Activated naive CD8-positive, alpha-beta T cell (primary cell): Measurements from ENCODE around the gene CD96.
A peak's percentile ranks its signal among the peaks of the same experiment; 100 is the strongest.
"Not testable (repeated sequence)": the region's sequence is repeated elsewhere in the genome, so short reads cannot be mapped to it uniquely, and the experiment has no call there.

Experiments
- H3K27ac Mint-ChIP-seq: one replicate; pipeline ENCODE4 v1.8.0; 2021; ENCODE audit warnings: mixed read lengths
- H3K27me3 Mint-ChIP-seq: one replicate; pipeline ENCODE4 v1.8.0; 2021; ENCODE audit warnings: mixed read lengths
- H3K36me3 Mint-ChIP-seq: one replicate; pipeline ENCODE4 v1.8.0; 2021; ENCODE audit warnings: mixed read lengths
- H3K4me1 Mint-ChIP-seq: one replicate; pipeline ENCODE4 v1.8.0; 2021; ENCODE audit warnings: low read depth, mixed read lengths
- H3K4me3 Mint-ChIP-seq: one replicate; pipeline ENCODE4 v1.8.0; 2021; ENCODE audit warnings: mild to moderate bottlenecking, mixed read lengths
- H3K9me3 Mint-ChIP-seq: one replicate; pipeline ENCODE4 v1.8.0; 2021; ENCODE audit warnings: low read depth, mixed read lengths

The CD96 gene

DNA sequence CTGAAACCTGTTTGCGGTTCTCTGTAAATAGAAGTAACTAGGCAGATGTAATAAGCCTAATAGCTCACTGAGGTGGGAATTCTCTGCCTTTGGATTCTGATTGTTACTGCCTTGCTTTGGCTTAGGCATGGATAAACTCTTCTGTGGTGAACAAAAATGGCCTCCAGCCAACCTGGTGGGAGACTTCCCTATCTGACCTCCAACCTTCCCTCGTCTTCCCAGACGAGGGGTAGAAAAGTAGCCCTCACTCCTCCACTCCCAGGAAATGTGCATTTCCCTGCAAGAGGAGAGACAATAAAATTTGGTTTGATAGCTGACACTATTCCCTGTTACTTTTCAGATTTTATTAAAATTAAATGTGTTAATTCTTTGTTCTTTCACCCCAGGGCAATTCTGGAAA is 606 bp upstream of the CD96 start:
- Mint-ChIP-seq H3K27ac (peak overlapping the region; percentile 100), H3K27me3 (no peaks in the 10 kb centered on the region), H3K9me3 (peaks cover 4% of the 10 kb centered on the region), H3K4me1 (peaks cover 91% of the 10 kb centered on the region), H3K36me3 (peaks cover 16% of the 10 kb centered on the region), H3K4me3 (no peak overlapping the region)

DNA sequence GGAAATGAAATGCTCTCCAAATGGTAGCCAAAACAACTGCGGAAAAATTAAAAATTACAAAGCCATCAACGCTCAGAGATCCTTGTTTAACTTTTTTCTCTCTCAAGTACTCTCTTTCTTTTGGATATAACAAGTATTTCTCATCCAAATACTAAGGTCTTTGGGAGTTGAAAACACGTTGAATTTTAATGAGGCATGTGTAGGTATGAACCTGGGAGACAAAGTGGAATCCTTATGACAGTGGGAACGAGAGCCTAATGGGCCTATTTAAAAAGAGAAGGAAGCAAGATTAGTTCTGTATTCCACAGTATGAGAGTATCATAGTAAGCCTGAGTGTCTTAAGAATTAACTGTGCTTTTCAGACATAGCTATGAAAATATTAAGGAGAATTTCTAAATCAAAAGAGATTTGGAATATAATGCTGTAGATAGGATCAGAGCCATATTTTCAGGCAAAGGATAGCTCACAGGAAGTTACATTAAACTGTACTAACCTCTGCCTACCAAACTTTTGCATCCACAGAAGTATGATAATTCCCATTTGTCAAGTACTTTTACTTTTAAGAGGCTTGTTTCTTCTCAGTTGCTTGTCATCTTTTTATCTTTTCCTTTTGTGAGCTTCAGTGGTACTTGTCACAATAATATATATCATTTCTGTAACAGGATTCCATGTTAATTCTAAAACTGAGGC is 759 bp downstream of the CD96 start:
- Mint-ChIP-seq H3K27me3 (no peaks in the 10 kb centered on the region), H3K4me3 (no peak overlapping the region), H3K4me1 (peaks cover 91% of the 10 kb centered on the region), H3K36me3 (peaks cover 16% of the 10 kb centered on the region), H3K9me3 (peaks cover 4% of the 10 kb centered on the region), H3K27ac (peak overlapping the region; percentile 100)

DNA sequence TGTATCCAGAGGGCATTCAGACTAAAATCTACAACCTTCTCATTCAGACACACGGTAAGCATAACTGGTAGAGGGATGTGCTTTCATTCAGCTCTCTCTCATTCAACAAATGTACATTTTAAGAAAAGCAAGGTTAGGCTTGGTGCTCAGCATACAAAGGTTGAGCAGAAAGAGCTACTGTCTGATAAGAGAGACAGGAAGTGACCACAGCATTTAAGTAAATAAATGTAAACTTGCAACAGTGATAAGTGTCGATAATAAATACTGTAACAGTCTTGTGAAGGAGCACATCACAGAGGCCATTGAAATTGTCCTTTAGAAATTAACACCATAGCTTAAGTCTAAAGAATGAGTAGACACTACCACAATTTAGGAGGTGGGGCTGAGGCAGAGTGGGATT is 3.4 kb downstream of the CD96 start:
- H3K27ac Mint-ChIP-seq, result no peak overlapping the region
- no peak overlapping the region for H3K4me3 Mint-ChIP-seq

DNA sequence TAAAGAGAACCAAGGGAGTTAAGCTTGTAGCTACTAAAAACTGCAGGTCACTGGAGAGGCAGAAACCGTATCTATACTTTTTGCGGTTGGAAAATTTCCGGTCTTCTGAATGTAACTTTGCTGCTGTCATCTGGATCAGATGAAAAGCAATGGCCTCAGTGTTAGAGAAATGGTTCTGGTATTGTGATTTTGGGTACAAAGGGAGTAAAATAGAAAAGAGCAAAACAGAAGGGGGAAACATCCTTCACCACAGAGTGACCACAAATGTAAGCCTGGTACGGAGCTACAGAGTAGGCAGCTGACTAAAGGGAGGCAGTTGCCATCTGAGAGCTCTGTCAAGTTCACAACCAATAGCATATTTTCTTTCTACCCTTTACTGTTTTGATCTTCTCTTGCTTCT is 5.6 kb downstream of the CD96 start:
- Mint-ChIP-seq H3K27ac (no peak overlapping the region), H3K9me3 (no peaks in the 10 kb centered on the region), H3K27me3 (no peaks in the 10 kb centered on the region), H3K36me3 (peaks cover 14% of the 10 kb centered on the region), H3K4me3 (no peak overlapping the region), H3K4me1 (peaks cover 46% of the 10 kb centered on the region)

More for the DNA sequence above, 3.4 kb downstream of the CD96 start:
- Mint-ChIP-seq H3K36me3 (peaks cover 14% of the 10 kb centered on the region), H3K9me3 (no peaks in the 10 kb centered on the region), H3K4me1 (peaks cover 69% of the 10 kb centered on the region), H3K27me3 (no peaks in the 10 kb centered on the region)

DNA sequence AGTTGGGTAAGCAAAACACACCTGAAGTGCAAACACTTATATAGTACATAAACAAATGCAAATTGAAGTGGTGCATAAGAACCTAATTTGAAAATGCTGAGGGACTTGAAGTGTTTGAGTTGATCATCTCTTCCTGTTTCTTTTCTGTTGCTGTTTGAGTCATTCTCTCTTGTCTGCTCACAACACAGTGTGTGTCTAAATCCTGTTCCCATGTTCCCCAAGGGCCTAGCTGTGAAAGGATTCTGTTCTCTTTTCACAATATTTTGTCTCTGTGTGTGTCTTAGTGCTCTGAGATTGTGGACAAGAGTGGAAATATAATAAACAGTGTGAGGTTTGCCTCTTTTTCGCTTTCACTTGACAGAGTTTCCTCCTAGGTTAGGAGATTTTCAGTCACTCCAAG is 6.1 kb downstream of the CD96 start:
- H3K4me3 Mint-ChIP-seq, result no peak overlapping the region
- H3K36me3 Mint-ChIP-seq, result peaks cover 14% of the 10 kb centered on the region
- no peaks in the 10 kb centered on the region for H3K9me3 Mint-ChIP-seq
- no peaks in the 10 kb centered on the region for H3K27me3 Mint-ChIP-seq
- peaks cover 43% of the 10 kb centered on the region for H3K4me1 Mint-ChIP-seq
- no peak overlapping the region for H3K27ac Mint-ChIP-seq

DNA sequence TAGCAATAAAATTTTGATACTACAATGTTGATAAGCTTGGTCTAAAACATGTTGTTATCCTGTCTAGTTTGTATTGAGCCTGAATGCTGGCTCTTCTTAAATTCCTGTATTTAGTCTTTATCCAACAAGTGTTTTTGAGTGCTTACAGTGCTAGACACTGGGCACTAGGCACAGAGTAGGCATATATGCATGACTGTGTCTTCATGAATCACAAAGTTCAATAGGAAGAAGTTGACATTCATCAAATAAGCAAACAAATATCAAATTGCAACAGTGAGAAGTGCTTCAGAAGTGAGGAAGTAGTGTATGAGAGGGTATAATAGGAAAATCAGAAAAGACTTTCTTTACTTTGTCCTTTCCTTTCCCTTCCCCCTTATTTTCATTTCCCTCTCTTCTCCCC is 6.8 kb downstream of the CD96 start:
- Mint-ChIP-seq H3K9me3 (no peaks in the 10 kb centered on the region), H3K36me3 (peaks cover 14% of the 10 kb centered on the region), H3K4me1 (peaks cover 44% of the 10 kb centered on the region), H3K4me3 (no peak overlapping the region), H3K27ac (no peak overlapping the region), H3K27me3 (no peaks in the 10 kb centered on the region)

DNA sequence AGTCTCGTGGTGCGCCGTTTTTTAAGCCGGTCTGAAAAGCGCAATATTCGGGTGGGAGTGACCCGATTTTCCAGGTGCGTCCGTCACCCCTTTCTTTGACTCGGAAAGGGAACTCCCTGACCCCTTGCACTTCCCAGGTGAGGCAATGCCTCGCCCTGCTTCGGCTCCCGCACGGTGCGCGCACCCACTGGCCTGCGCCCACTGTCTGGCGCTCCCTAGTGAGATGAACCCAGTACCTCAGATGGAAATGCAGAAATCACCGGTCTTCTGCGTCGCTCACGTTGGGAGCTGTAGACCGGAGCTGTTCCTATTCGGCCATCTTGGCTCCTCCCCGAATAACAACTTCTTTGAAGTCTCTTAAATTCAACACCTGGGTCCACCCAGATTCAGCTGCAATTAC is 19.9 kb downstream of the CD96 start:
- not testable (repeated sequence) for H3K9me3 Mint-ChIP-seq, H3K36me3 Mint-ChIP-seq, H3K4me3 Mint-ChIP-seq, H3K27me3 Mint-ChIP-seq
- peaks cover 46% of the 10 kb centered on the region for H3K4me1 Mint-ChIP-seq
- peak overlapping the region; percentile 34 for H3K27ac Mint-ChIP-seq

DNA sequence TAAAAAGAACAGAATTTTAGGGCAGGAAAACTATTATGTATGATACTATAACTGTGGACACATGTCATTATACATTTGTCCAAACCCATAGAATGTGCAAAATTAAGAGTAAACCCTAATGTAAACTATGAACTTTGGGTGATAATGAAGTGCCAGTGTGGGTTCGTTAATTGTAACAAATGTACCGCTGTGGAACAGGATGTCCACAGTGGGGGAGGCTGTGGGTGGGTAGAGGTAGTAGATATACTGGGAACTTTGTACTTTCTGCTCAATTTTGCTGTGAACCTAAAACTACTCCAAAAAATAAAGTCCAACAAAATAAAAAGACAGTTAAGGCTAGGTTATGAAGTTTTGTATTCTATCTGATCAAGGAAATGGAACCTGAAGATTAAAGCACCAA is 24.8 kb downstream of the CD96 start:
- H3K4me1 Mint-ChIP-seq, result peaks cover 82% of the 10 kb centered on the region
- peak overlapping the region; percentile 73 for H3K27ac Mint-ChIP-seq
- H3K36me3 Mint-ChIP-seq, result peaks cover 9% of the 10 kb centered on the region
- H3K4me3 Mint-ChIP-seq, result no peak overlapping the region
- no peaks in the 10 kb centered on the region for H3K9me3 Mint-ChIP-seq
- no peaks in the 10 kb centered on the region for H3K27me3 Mint-ChIP-seq

DNA sequence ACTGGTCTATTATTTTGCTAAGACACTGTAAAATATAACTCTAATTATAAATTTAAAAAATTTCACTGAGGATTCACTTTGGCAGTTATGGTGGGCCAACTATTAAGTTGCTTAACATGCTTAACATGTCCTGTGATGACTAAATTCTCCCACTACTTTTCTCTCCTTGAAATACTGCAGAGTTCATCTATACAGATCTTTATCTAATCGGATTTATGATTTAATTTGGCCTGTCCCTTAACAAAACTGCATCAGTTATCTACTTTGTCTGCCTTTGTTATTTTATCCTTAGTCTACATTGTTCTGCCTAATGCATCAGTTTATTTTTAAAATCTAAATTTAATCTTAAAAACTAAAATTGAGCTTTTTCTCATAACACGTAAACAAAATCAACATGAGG is 26.4 kb downstream of the CD96 start:
- Mint-ChIP-seq H3K36me3 (peaks cover 13% of the 10 kb centered on the region), H3K4me1 (peaks cover 83% of the 10 kb centered on the region), H3K4me3 (peak overlapping the region; percentile 20), H3K9me3 (no peaks in the 10 kb centered on the region), H3K27ac (no peak overlapping the region), H3K27me3 (no peaks in the 10 kb centered on the region)

DNA sequence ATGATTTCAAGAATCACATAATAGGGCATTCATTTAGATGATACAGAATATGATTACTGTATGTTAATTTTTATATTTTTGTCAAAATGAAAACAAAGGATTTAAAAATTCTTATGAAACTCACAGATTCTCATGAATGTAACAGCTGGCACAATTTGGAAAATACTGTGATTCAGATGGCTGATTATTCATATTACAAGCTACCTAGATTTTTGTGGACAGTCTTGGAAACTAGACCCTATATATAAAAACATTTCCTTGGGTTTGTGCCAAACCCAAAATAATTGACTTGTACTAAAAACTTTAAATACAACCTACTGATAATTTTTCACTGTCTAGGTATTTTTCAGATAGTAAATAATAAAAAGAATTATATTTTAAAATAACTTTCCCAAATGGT is 26.9 kb downstream of the CD96 start:
- peaks cover 15% of the 10 kb centered on the region for H3K36me3 Mint-ChIP-seq
- peaks cover 83% of the 10 kb centered on the region for H3K4me1 Mint-ChIP-seq
- no peak overlapping the region for H3K4me3 Mint-ChIP-seq
- H3K27me3 Mint-ChIP-seq, result no peaks in the 10 kb centered on the region
- H3K27ac Mint-ChIP-seq, result no peak overlapping the region
- no peaks in the 10 kb centered on the region for H3K9me3 Mint-ChIP-seq

DNA sequence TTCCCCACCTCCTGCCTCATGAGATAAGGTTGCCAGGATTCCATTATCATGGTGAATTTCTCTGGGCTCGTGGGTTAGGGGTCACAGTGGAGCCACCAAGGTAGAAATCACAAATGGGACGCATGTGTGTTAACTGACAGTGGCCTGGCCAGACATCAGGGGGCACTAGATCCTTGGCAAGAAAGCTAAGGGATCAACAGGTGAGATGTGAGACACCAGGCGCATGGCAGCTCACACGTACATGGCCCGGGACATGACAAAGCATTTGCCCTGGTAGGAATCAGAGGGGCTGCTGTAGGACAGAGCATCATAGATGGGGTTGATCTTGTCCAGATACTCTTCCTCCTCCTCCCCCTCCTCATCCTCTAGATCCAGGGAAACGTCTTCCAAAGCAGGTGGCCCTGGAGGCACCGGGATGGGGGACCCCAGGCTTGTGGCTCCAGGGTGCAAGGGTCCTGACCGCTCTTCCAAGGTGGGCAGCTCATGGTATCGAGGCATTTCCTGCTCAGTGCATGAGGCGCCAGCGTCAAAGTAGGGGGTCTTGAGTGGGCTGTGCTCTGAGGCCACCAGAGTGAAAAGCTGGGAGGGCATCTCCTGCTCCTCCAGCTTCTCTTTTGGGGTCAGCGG is 28.5 kb downstream of the CD96 start:
- no peaks in the 10 kb centered on the region for H3K27me3 Mint-ChIP-seq
- peaks cover 75% of the 10 kb centered on the region for H3K4me1 Mint-ChIP-seq
- H3K36me3 Mint-ChIP-seq, result peaks cover 18% of the 10 kb centered on the region
- peak overlapping the region; percentile 75 for H3K27ac Mint-ChIP-seq
- H3K9me3 Mint-ChIP-seq, result no peaks in the 10 kb centered on the region
- H3K4me3 Mint-ChIP-seq, result no peak overlapping the region

DNA sequence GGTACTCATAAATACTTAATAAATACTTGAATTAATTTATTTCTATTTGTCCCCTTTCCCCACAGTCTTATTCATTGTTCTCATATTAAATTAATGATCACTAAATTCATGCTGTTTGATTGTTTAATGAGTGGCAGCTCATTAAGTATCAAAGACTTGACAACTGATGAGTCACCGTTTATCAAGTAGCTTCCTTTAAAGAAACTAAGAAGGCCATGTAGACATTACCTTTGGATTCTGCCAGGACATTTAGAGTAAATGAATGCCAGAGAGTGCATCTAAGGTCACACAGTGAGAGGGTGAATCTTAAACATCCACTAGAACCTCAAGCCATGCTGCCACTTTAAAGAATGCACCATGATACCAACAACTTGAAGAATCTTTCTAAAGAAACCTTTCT is 29.3 kb downstream of the CD96 start:
- H3K4me3 Mint-ChIP-seq, result no peak overlapping the region
- peaks cover 22% of the 10 kb centered on the region for H3K36me3 Mint-ChIP-seq
- peak overlapping the region; percentile 75 for H3K27ac Mint-ChIP-seq
- H3K27me3 Mint-ChIP-seq, result no peaks in the 10 kb centered on the region
- H3K9me3 Mint-ChIP-seq, result no peaks in the 10 kb centered on the region
- H3K4me1 Mint-ChIP-seq, result peaks cover 76% of the 10 kb centered on the region

DNA sequence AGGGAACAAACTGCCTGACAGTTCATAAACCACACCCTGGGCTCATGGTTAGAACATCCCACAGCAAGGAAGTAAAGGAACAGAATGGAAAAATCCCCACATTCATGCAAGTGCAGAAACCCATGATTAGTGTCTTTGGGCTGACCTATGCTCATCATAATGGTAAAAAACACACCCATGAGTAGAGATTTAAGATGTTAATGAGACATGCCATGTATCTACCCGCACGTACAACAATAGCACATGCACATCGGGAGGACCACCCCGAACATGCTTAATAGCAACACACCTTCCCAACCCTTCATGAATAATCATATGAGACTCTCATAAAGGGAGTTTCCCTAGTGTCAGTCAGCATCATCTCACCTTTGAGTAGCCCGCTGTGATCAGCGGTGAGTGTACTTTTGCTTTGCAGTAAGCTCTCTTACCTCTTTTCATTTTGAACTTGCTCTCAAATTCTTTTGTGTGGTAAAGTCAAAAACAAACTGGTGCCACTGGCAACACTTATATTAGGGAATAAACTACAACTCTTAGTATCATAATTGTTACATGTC is 30.0 kb downstream of the CD96 start:
- Mint-ChIP-seq H3K4me3 (peak overlapping the region; percentile 20), H3K36me3 (peaks cover 22% of the 10 kb centered on the region), H3K27me3 (no peaks in the 10 kb centered on the region), H3K4me1 (peaks cover 74% of the 10 kb centered on the region), H3K9me3 (no peaks in the 10 kb centered on the region), H3K27ac (peak overlapping the region; percentile 75)

DNA sequence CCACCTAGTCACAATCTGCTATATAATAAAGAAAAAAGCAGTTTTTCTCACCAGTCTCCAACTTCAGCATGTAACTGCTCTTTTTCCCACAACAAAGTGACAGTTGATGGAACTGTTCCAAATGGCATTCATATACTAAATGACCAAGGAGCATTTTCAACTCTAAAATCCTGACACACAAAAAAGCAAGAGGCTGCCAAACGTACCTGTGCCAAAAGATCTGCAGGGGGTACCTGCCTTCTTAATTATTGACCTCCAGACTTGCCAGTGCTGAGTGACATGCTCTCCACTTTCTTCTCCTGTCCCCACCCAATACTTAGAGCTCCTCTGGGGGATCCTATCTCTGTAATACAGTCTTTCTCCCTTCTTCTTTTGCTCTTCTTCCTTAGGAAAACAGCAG is 35.1 kb downstream of the CD96 start:
- peaks cover 1% of the 10 kb centered on the region for H3K9me3 Mint-ChIP-seq
- H3K4me1 Mint-ChIP-seq, result peaks cover 84% of the 10 kb centered on the region
- H3K36me3 Mint-ChIP-seq, result peaks cover 31% of the 10 kb centered on the region
- H3K27me3 Mint-ChIP-seq, result no peaks in the 10 kb centered on the region
- no peak overlapping the region for H3K4me3 Mint-ChIP-seq
- peak overlapping the region; percentile 92 for H3K27ac Mint-ChIP-seq

DNA sequence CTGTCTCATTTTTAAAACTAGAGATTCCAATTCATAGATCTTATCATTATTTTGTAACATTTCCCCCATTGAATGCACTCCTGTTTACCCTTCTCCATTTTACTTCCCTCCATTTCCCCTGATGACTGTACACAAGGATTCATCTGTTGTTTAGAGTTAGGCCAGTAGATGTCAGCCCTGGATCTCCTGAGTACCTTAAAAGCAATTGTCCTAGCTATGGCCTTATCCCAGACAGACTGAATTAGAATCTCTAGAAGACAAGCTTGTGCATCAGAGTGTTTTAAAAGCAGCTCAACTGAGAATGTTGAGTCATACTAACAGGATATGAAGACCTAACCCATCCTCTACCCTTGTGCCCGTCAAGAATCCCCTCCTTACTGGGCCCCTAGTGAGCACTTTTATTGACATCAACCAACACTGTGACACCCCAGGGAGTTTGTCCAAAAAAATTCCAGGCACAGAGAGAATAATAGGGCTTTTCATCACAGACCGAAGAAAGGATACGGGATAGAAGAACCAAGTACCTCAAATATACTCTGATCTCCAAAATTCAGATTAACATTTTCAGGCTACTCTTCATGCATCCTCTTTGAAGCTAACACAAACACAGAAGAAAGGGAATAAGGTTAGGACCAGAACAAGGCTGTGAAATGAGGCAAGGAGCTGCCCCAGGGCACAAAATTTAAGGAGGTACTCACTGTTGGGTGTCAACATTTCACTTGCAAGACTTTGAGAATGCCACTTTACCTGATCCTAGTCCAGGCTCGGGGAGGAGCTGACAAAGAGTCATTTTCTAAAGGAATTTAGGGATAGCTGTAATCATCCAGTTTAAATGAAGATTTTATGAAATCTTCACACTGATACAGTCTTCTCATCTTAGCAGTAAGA is 36.0 kb downstream of the CD96 start:
- H3K36me3 Mint-ChIP-seq, result peaks cover 37% of the 10 kb centered on the region
- H3K27ac Mint-ChIP-seq, result peak overlapping the region; percentile 92
- H3K9me3 Mint-ChIP-seq, result peaks cover 5% of the 10 kb centered on the region
- H3K4me1 Mint-ChIP-seq, result peaks cover 84% of the 10 kb centered on the region
- H3K4me3 Mint-ChIP-seq, result peak overlapping the region; percentile 23
- no peaks in the 10 kb centered on the region for H3K27me3 Mint-ChIP-seq
